ENCODE results near the gene CDCP2.

Gene CDCP2

GRCh38 chr1:54124472-54124871 is 28.3 kb downstream of the CDCP2 start:
- Histone ChIP-seq H3K27me3 (ENCODE audit: insufficient read depth, low read length) (no peaks in the 10 kb centered on the region), H3K4me1 (ENCODE audit: control insufficient read depth, insufficient read depth, low read length, unreplicated experiment) (no peaks in the 10 kb centered on the region), H3K4me3 (ENCODE audit: low read depth, low read length) (no peak overlapping the region), H3K79me2 (ENCODE audit: control insufficient read depth, insufficient read depth, low read length, unreplicated experiment) (no peaks in the 10 kb centered on the region), H3K36me3 (ENCODE audit: insufficient read depth, low read length) (no peaks in the 10 kb centered on the region), H3K27ac (ENCODE audit: low read depth, low read length) (no peak overlapping the region), H2AFZ (ENCODE audit: low read length, unreplicated experiment) (no peak overlapping the region)

DNA sequence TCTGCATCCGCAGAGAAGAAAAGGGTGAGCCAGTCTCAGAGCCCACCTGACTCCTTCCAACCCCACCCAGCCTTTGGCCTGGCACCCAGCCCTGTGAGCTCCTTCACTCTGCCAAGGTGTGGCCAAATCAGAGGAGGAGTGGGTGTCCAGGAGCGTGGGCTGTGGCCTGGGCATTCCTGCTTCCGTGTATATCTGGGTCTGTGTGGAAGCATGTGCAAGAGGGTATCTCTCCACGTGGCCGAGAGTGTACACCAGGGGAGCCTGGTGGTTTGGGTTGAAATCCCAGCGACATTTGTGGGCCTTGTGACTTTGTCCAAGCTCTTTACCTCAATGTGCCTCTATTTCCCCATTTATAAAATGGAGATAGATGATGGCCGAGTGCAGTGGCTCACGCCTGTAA is 29.8 kb downstream of the CDCP2 start:
- no peaks in the 10 kb centered on the region for H3K79me2 ChIP-seq (ENCODE audit: control insufficient read depth, insufficient read depth, low read length, unreplicated experiment)
- no peak overlapping the region for H3K4me3 ChIP-seq (ENCODE audit: low read depth, low read length)
- no peaks in the 10 kb centered on the region for H3K36me3 ChIP-seq (ENCODE audit: insufficient read depth, low read length)
- H3K27ac ChIP-seq (ENCODE audit: low read depth, low read length) = no peak overlapping the region
- H3K27me3 ChIP-seq (ENCODE audit: insufficient read depth, low read length) = no peaks in the 10 kb centered on the region
- H2AFZ ChIP-seq (ENCODE audit: low read length, unreplicated experiment) = no peak overlapping the region
- peaks cover 11% of the 10 kb centered on the region for H3K4me1 ChIP-seq (ENCODE audit: control insufficient read depth, insufficient read depth, low read length, unreplicated experiment)

- Histone ChIP-seq H3K27ac (ENCODE audit: low read depth, low read length) (no peak overlapping the region), H3K4me3 (ENCODE audit: low read depth, low read length) (no peak overlapping the region), H3K36me3 (ENCODE audit: insufficient read depth, low read length) (no peaks in the 10 kb centered on the region), H3K4me1 (ENCODE audit: control insufficient read depth, insufficient read depth, low read length, unreplicated experiment) (peaks cover 19% of the 10 kb centered on the region), H2AFZ (ENCODE audit: low read length, unreplicated experiment) (no peak overlapping the region), H3K27me3 (ENCODE audit: insufficient read depth, low read length) (no peaks in the 10 kb centered on the region), H3K79me2 (ENCODE audit: control insufficient read depth, insufficient read depth, low read length, unreplicated experiment) (no peaks in the 10 kb centered on the region)
Observed at GRCh38 chr1:54122135-54122751, 30.6 kb downstream of the CDCP2 start.

GRCh38 chr1:54121482-54122134 is 31.2 kb downstream of the CDCP2 start:
- peak overlapping the region; percentile 19 for H2AFZ ChIP-seq (ENCODE audit: low read length, unreplicated experiment)
- H3K4me3 ChIP-seq (ENCODE audit: low read depth, low read length) = peak overlapping the region; percentile 55
- peak overlapping the region; percentile 9; the same call in 1 of the 2 replicates for H3K27ac ChIP-seq (ENCODE audit: low read depth, low read length)
- H3K4me1 ChIP-seq (ENCODE audit: control insufficient read depth, insufficient read depth, low read length, unreplicated experiment) = peaks cover 19% of the 10 kb centered on the region
- no peaks in the 10 kb centered on the region for H3K79me2 ChIP-seq (ENCODE audit: control insufficient read depth, insufficient read depth, low read length, unreplicated experiment)
- no peaks in the 10 kb centered on the region for H3K36me3 ChIP-seq (ENCODE audit: insufficient read depth, low read length)
- H3K27me3 ChIP-seq (ENCODE audit: insufficient read depth, low read length) = no peaks in the 10 kb centered on the region

- Histone ChIP-seq H3K4me1 (ENCODE audit: control insufficient read depth, insufficient read depth, low read length, unreplicated experiment) (peaks cover 19% of the 10 kb centered on the region), H3K27ac (ENCODE audit: low read depth, low read length) (peak overlapping the region; percentile 9; the same call in 1 of the 2 replicates), H3K4me3 (ENCODE audit: low read depth, low read length) (peak overlapping the region; percentile 55), H3K79me2 (ENCODE audit: control insufficient read depth, insufficient read depth, low read length, unreplicated experiment) (no peaks in the 10 kb centered on the region), H3K27me3 (ENCODE audit: insufficient read depth, low read length) (no peaks in the 10 kb centered on the region), H2AFZ (ENCODE audit: low read length, unreplicated experiment) (peak overlapping the region; percentile 19), H3K36me3 (ENCODE audit: insufficient read depth, low read length) (no peaks in the 10 kb centered on the region)
Observed at GRCh38 chr1:54120698-54121481, 31.9 kb downstream of the CDCP2 start.

- H3K27ac ChIP-seq (ENCODE audit: low read depth, low read length) = no peak overlapping the region
- no peaks in the 10 kb centered on the region for H3K79me2 ChIP-seq (ENCODE audit: control insufficient read depth, insufficient read depth, low read length, unreplicated experiment)
- no peaks in the 10 kb centered on the region for H3K36me3 ChIP-seq (ENCODE audit: insufficient read depth, low read length)
- no peak overlapping the region for H3K4me3 ChIP-seq (ENCODE audit: low read depth, low read length)
- no peaks in the 10 kb centered on the region for H3K27me3 ChIP-seq (ENCODE audit: insufficient read depth, low read length)
- H3K4me1 ChIP-seq (ENCODE audit: control insufficient read depth, insufficient read depth, low read length, unreplicated experiment) = peaks cover 21% of the 10 kb centered on the region
- no peak overlapping the region for H2AFZ ChIP-seq (ENCODE audit: low read length, unreplicated experiment)
Observed at GRCh38 chr1:54120018-54120697, 32.6 kb downstream of the CDCP2 start.

- H3K27ac ChIP-seq (ENCODE audit: low read depth, low read length) = peak overlapping the region; percentile 57
- H3K4me1 ChIP-seq (ENCODE audit: control insufficient read depth, insufficient read depth, low read length, unreplicated experiment) = peaks cover 24% of the 10 kb centered on the region
- no peak overlapping the region for H3K4me3 ChIP-seq (ENCODE audit: low read depth, low read length)
- no peaks in the 10 kb centered on the region for H3K27me3 ChIP-seq (ENCODE audit: insufficient read depth, low read length)
- H2AFZ ChIP-seq (ENCODE audit: low read length, unreplicated experiment) = no peak overlapping the region
- H3K79me2 ChIP-seq (ENCODE audit: control insufficient read depth, insufficient read depth, low read length, unreplicated experiment) = no peaks in the 10 kb centered on the region
- H3K36me3 ChIP-seq (ENCODE audit: insufficient read depth, low read length) = no peaks in the 10 kb centered on the region
Observed at GRCh38 chr1:54118704-54119103, 34.1 kb downstream of the CDCP2 start.

DNA sequence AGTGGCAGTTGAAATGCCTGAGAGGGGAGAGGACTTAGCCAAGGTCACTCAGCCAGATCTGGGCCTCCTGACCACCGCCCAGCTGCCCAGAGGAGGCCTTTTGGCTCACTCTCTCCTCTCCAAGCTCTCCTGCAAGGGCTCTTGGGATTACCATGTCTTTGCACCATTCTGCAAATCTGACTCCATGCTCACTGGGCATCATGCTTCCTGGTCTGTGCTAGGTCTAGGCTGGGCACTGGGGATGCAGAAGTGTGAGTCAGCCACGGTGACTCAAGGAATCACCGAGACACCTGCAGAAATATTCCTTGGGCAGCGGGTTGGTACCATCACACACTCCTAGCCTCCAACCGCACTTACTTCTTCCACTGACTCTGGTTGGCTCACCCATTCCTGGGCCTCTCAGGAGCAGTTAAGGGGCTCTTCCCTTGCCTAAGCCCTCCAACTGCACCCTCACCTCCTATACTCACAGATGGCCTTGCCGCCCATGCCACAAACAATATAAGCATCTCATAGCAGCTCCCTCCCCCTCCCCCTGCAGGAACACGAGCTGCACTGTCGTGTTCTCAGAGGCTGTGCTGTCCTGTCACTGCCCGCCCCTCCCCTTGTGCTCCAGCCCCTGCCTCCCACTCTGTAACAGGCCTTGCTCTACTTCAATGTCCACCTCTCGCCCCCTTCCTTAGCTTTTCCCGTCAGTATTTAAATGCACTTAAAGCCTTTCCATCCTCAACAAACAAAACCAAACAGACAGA is 34.8 kb downstream of the CDCP2 start:
- Histone ChIP-seq H3K27me3 (ENCODE audit: insufficient read depth, low read length) (no peaks in the 10 kb centered on the region), H3K4me3 (ENCODE audit: low read depth, low read length) (no peak overlapping the region), H3K4me1 (ENCODE audit: control insufficient read depth, insufficient read depth, low read length, unreplicated experiment) (peaks cover 24% of the 10 kb centered on the region), H2AFZ (ENCODE audit: low read length, unreplicated experiment) (no peak overlapping the region), H3K79me2 (ENCODE audit: control insufficient read depth, insufficient read depth, low read length, unreplicated experiment) (no peaks in the 10 kb centered on the region), H3K36me3 (ENCODE audit: insufficient read depth, low read length) (no peaks in the 10 kb centered on the region), H3K27ac (ENCODE audit: low read depth, low read length) (peak overlapping the region; percentile 57)

GRCh38 chr1:54115520-54115919 is 37.3 kb downstream of the CDCP2 start:
- H3K79me2 ChIP-seq (ENCODE audit: control insufficient read depth, insufficient read depth, low read length, unreplicated experiment) = no peaks in the 10 kb centered on the region
- no peaks in the 10 kb centered on the region for H3K36me3 ChIP-seq (ENCODE audit: insufficient read depth, low read length)

GRCh38 chr1:54114955-54115354 is 37.8 kb downstream of the CDCP2 start:
- Histone ChIP-seq H3K4me3 (ENCODE audit: low read depth, low read length) (no peak overlapping the region), H3K4me1 (ENCODE audit: control insufficient read depth, insufficient read depth, low read length, unreplicated experiment) (peaks cover 24% of the 10 kb centered on the region), H2AFZ (ENCODE audit: low read length, unreplicated experiment) (no peak overlapping the region), H3K36me3 (ENCODE audit: insufficient read depth, low read length) (no peaks in the 10 kb centered on the region), H3K79me2 (ENCODE audit: control insufficient read depth, insufficient read depth, low read length, unreplicated experiment) (no peaks in the 10 kb centered on the region), H3K27ac (ENCODE audit: low read depth, low read length) (no peak overlapping the region), H3K27me3 (ENCODE audit: insufficient read depth, low read length) (no peaks in the 10 kb centered on the region)

More at GRCh38 chr1:54115520-54115919, 37.3 kb downstream of the CDCP2 start:
- no peaks in the 10 kb centered on the region for H3K27me3 ChIP-seq (ENCODE audit: insufficient read depth, low read length)
- H3K4me1 ChIP-seq (ENCODE audit: control insufficient read depth, insufficient read depth, low read length, unreplicated experiment) = peaks cover 24% of the 10 kb centered on the region
- H3K4me3 ChIP-seq (ENCODE audit: low read depth, low read length) = no peak overlapping the region
- H3K27ac ChIP-seq (ENCODE audit: low read depth, low read length) = no peak overlapping the region
- H2AFZ ChIP-seq (ENCODE audit: low read length, unreplicated experiment) = no peak overlapping the region
